SK-N-SH (cell line): ENCODE measurements around the gene NECTIN1. TPM values are rescaled to one million over a fixed set of nuclear protein-coding genes. Genes with fewer than 3 reads are reported as not detected.
A peak's percentile ranks its signal among the peaks of the same experiment; 100 is the strongest.

Experiments
- CTCF ChIA-PET: fragments of 300-600, 350-600 bp; formaldehyde crosslinking; extraction: SDS; loops from one replicate; lab custom pipeline; 2021; lab: Yijun Ruan, JAX
- POLR2A ChIA-PET: fragments of 350-600 bp; sonication (Branson Sonifier 250); formaldehyde crosslinking; extraction: SDS; loops from one replicate; lab custom pipeline; 2020; ENCODE audit warnings: antibody characterized with exemption, inconsistent platforms; lab: Yijun Ruan, JAX
- DNase-seq: peaks from one replicate; pipeline ENCODE4 v3.0.0; 2012
- H2AFZ ChIP-seq: fragments of 200-600 bp; sonication (generic); 2 replicates; pipeline ENCODE4 v1.8.1; 2016; ENCODE audit warnings: antibody characterized with exemption, mild to moderate bottlenecking, low read depth
- H3F3A ChIP-seq: fragments of 200-600 bp; sonication (generic); replicated peaks from 2 replicates; pipeline ENCODE3; 2016; ENCODE audit warnings: antibody characterized with exemption, mild to moderate bottlenecking; ENCODE audit not compliant: insufficient read depth
- H3K27ac ChIP-seq, 2 experiments: fragments of 200-500 bp in 1 of 2; fragments of 200-600 bp in 1 of 2; sonication (Bioruptor generic) in 1 of 2; sonication (generic), shearing (Covaris generic) in 1 of 2; 2 replicates each; pipeline versions ENCODE4 v1.5.1 to v1.6.1; 2014 to 2016; ENCODE audit warnings: low read depth in 2 of 2, inconsistent platforms in 1 of 2, low read length in 1 of 2, mild to moderate bottlenecking in 1 of 2, mixed read lengths in 1 of 2
- H3K27me3 ChIP-seq: fragments of 200-600 bp; sonication (generic), shearing (Covaris generic); 2 replicates; pipeline ENCODE4 v1.6.1; 2016; ENCODE audit warnings: mixed run types; ENCODE audit not compliant: insufficient read depth
- H3K36me3 ChIP-seq, 2 experiments: fragments of 200-500 bp in 1 of 2; fragments of 200-600 bp in 1 of 2; sonication (Bioruptor generic) in 1 of 2; sonication (generic) in 1 of 2; replicated peaks in 1 of 2; 2 replicates each; pipeline versions ENCODE3 to v1.5.1; 2014 to 2016; ENCODE audit warnings: low read length in 1 of 2, mild to moderate bottlenecking in 1 of 2; ENCODE audit not compliant: insufficient read depth in 2 of 2, control insufficient read depth in 1 of 2
- H3K4me1 ChIP-seq, 2 experiments: fragments of 200-500 bp in 1 of 2; fragments of 200-600 bp in 1 of 2; sonication (Bioruptor generic) in 1 of 2; sonication (generic), shearing (Covaris generic) in 1 of 2; 2 replicates each; pipeline versions ENCODE4 v1.5.1 to v1.6.1; 2014 to 2016; ENCODE audit warnings: low read depth in 1 of 2, low read length in 1 of 2, mixed run types in 1 of 2; ENCODE audit not compliant: insufficient read depth in 2 of 2, control insufficient read depth in 1 of 2
- H3K4me2 ChIP-seq: fragments of 200-600 bp; sonication (generic), shearing (Covaris generic); 2 replicates; pipeline ENCODE4 v1.6.1; 2017; ENCODE audit warnings: mixed run types
- H3K4me3 ChIP-seq, 2 experiments: fragments of 200-500 bp in 1 of 2; fragments of 200-600 bp in 1 of 2; sonication (Bioruptor generic) in 1 of 2; sonication (generic), shearing (Covaris generic) in 1 of 2; 2 replicates each; pipeline versions ENCODE4 v1.5.1 to v1.8.1; 2014 to 2016; ENCODE audit warnings: low read depth in 2 of 2, inconsistent platforms in 1 of 2, low read length in 1 of 2, mild to moderate bottlenecking in 1 of 2, mixed read lengths in 1 of 2, moderate library complexity in 1 of 2
- H3K79me2 ChIP-seq: fragments of 200-600 bp; sonication (generic); 2 replicates; pipeline ENCODE4 v1.8.1; 2017; ENCODE audit warnings: mild to moderate bottlenecking; ENCODE audit not compliant: insufficient read depth
- H3K9ac ChIP-seq: fragments of 200-600 bp; sonication (generic); 2 replicates; pipeline ENCODE4 v1.6.1; 2017; ENCODE audit warnings: mixed run types
- H3K9me2 ChIP-seq: fragments of 200-600 bp; sonication (generic); 2 replicates; pipeline ENCODE4 v1.6.1; 2017; ENCODE audit warnings: mixed run types
- H3K9me3 ChIP-seq: fragments of 200-600 bp; sonication (generic); 2 replicates; pipeline ENCODE4 v1.6.1; 2017; ENCODE audit warnings: mixed run types, mild to moderate bottlenecking, moderate library complexity
- H4K20me1 ChIP-seq: fragments of 200-600 bp; sonication (generic); 2 replicates; pipeline ENCODE4 v1.6.1; 2017; ENCODE audit warnings: mild to moderate bottlenecking, mixed run types; ENCODE audit not compliant: insufficient read depth
- CHD2 ChIP-seq: fragments of 150-350 bp; IDR thresholded peaks from 2 replicates; pipeline ENCODE4 v1.6.1; 2018; ENCODE audit warnings: low read length; ENCODE audit not compliant: partially characterized antibody
- ELF1 ChIP-seq: IDR thresholded peaks from 2 replicates; pipeline ENCODE4 v1.4.0; 2012
- EZH2phosphoT487 ChIP-seq: fragments of 200-600 bp; sonication (generic); IDR thresholded peaks from 2 replicates; pipeline ENCODE4 v1.6.1; 2017; ENCODE audit warnings: low read depth, mixed run types, mild to moderate bottlenecking, antibody characterized with exemption, moderate library complexity, borderline replicate concordance
- FOSL2 ChIP-seq: IDR thresholded peaks from 2 replicates; pipeline ENCODE4 v1.4.0; 2012; ENCODE audit warnings: low read depth, mild to moderate bottlenecking, moderate library complexity, borderline replicate concordance
- FOXJ3 ChIP-seq: sonication (generic); formaldehyde crosslinking; IDR thresholded peaks from 2 replicates; pipeline ENCODE4 v1.5.1; 2020; ENCODE audit warnings: mild to moderate bottlenecking, missing genetic modification reagents
- FOXM1 ChIP-seq: IDR thresholded peaks from 2 replicates; pipeline ENCODE4 v1.4.0; 2012; ENCODE audit warnings: low read depth, mild to moderate bottlenecking
- GABPA ChIP-seq: IDR thresholded peaks from 2 replicates; pipeline ENCODE4 v1.4.0; 2012; ENCODE audit warnings: low read depth, mild to moderate bottlenecking
- GATA2 ChIP-seq: sonication (generic); formaldehyde crosslinking; IDR thresholded peaks from 2 replicates; pipeline ENCODE4 v1.5.0; 2020; ENCODE audit warnings: mild to moderate bottlenecking, missing genetic modification reagents
- JUND ChIP-seq: IDR thresholded peaks from 2 replicates; pipeline ENCODE4 v1.4.0; 2012
- MEF2A ChIP-seq: IDR thresholded peaks from 2 replicates; pipeline ENCODE4 v1.4.0; 2012; ENCODE audit warnings: low read depth, borderline replicate concordance
- NFIC ChIP-seq: IDR thresholded peaks from 2 replicates; pipeline ENCODE4 v1.4.0; 2012; ENCODE audit warnings: borderline replicate concordance
- NRF1 ChIP-seq: IDR thresholded peaks from 2 replicates; pipeline ENCODE4 v1.6.1; 2012; ENCODE audit warnings: low read depth, mild to moderate bottlenecking, low read length
- POLR2AphosphoS5 ChIP-seq: IDR thresholded peaks from 2 replicates; pipeline ENCODE4 v1.6.1; 2012; ENCODE audit warnings: low read depth, low read length
- RAD21 ChIP-seq: IDR thresholded peaks from 2 replicates; pipeline ENCODE4 v1.6.1; 2012; ENCODE audit warnings: mild to moderate bottlenecking, low read length
- RCOR1 ChIP-seq: fragments of 150-350 bp; IDR thresholded peaks from 2 replicates; pipeline ENCODE4 v1.6.1; 2017; ENCODE audit warnings: antibody characterized with exemption, low read length
- RXRA ChIP-seq: IDR thresholded peaks from 2 replicates; pipeline ENCODE4 v1.4.0; 2012; ENCODE audit warnings: low read depth, mild to moderate bottlenecking, borderline replicate concordance
- SIN3A ChIP-seq: IDR thresholded peaks from 2 replicates; pipeline ENCODE4 v1.6.1; 2012; ENCODE audit warnings: low read depth, mild to moderate bottlenecking, low read length, moderate library complexity, borderline replicate concordance
- TAF1 ChIP-seq: IDR thresholded peaks from 2 replicates; pipeline ENCODE4 v1.6.1; 2012; ENCODE audit warnings: low read depth, mild to moderate bottlenecking, low read length, moderate library complexity, borderline replicate concordance
- TCF12 ChIP-seq: IDR thresholded peaks from 2 replicates; pipeline ENCODE4 v1.4.0; 2012
- WGBS: methylation state at CpG from one replicate; pipeline ENCODE4 v1.1.6; 2017; ENCODE audit warnings: low lambda C conversion rate; 5-methylcytosine and 5-hydroxymethylcytosine counted together
- polyA plus RNA-seq, 3 experiments: library from polyadenylated mRNA; depleted of rRNA; stranded (reverse); fragments of >200 nt; gene quantifications; 2 replicates each; pipeline ENCODE4 v1.2.3, GENCODE V29; 2012
- TF ChIP-seq, protein P1 (sequence below): fragments of 150-350 bp; IDR thresholded peaks from 2 replicates; pipeline ENCODE4 v1.6.1; 2017; ENCODE audit warnings: antibody characterized with exemption, low read length, low read depth, borderline replicate concordance
- TF ChIP-seq, protein P2 (sequence below): IDR thresholded peaks from 2 replicates; pipeline ENCODE4 v1.6.1; 2012; ENCODE audit warnings: mild to moderate bottlenecking, low read depth, low read length, moderate library complexity
- TF ChIP-seq, protein P3 (sequence below): fragments of 150-350 bp; IDR thresholded peaks from 2 replicates; pipeline ENCODE4 v1.6.1; 2016; ENCODE audit warnings: mild to moderate bottlenecking, low read depth, low read length
- TF ChIP-seq, protein P4 (sequence below): IDR thresholded peaks from 2 replicates; pipeline ENCODE4 v1.4.0; 2012; ENCODE audit warnings: low read depth
- TF ChIP-seq, protein P5 (sequence below): fragments of 200-600 bp; sonication (generic); IDR thresholded peaks from 2 replicates; pipeline ENCODE4 v1.6.1; 2017; ENCODE audit warnings: antibody characterized with exemption, mild to moderate bottlenecking, moderate library complexity
- TF ChIP-seq, protein P6 (sequence below): IDR thresholded peaks from 2 replicates; pipeline ENCODE4 v1.4.0; 2012; ENCODE audit warnings: low read depth, borderline replicate concordance

NECTIN1 gene
- polyA plus RNA-seq, 1 of the 3 experiments (the other 2 are of a cell fraction), result 9.1 TPM

DNA sequence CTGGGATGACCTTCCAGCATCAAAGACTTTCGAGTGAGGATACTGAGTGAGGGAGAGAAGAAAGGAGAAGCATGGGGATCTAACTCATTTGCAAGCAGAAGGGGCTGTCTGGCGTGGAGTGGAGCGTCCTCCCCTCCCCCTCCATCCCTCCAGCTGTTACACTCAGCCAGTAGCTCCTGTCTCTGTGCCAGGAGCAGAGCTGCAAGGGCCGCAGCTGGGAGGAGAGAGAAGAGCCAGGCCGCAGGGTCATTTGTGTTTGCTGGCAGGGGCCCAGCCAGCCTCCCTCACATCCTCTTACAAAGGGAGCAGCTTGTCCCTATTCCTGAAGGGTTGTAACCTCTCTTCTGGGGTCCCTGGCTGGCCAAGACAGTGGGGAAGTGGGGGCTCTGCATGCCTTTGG, 57.9 kb downstream of the NECTIN1 start:
- no peak overlapping the region for H2AFZ ChIP-seq
- H3K27ac ChIP-seq, result peak overlapping the region in 1 of 2 experiments; percentile 93; a peak in 2 of 4 replicates
- H3K79me2 ChIP-seq, result no peaks in the 10 kb centered on the region
- H3K9me3 ChIP-seq, result no peaks in the 10 kb centered on the region
- H3K4me2 ChIP-seq, result no peak overlapping the region
- ChIA-PET POLR2A (interaction anchor here (1.2 to 2.5 kb wide), 7 partner anchors 24 to 236 kb away, joined by 4 to 17 read pairs (median 5); partner anchors contain the start of gene NECTIN1), CTCF (interaction anchor here (0.7 to 7.1 kb wide), 12 partner anchors 12 to 437 kb away, joined by 3 to 44 read pairs (median 4); partner anchors contain the start of gene NECTIN1)
- peaks cover 0 to 4% of the 10 kb centered on the region in 2 experiments for H3K36me3 ChIP-seq
- H3F3A ChIP-seq, result no peaks in the 10 kb centered on the region
- WGBS, result 89% methylated on average over 1 of the region's 5 CpGs
- peak; percentile 87 for DNase-seq
- peaks cover 0 to 40% of the 10 kb centered on the region in 2 experiments; a peak in 1 of 4 replicates for H3K4me1 ChIP-seq
- H3K4me3 ChIP-seq, result no peak overlapping the region; a peak in 1 of 4 replicates
- no peaks in the 10 kb centered on the region for H3K9me2 ChIP-seq
- H3K27me3 ChIP-seq, result no peaks in the 10 kb centered on the region
- H4K20me1 ChIP-seq, result no peaks in the 10 kb centered on the region
- no peak overlapping the region for H3K9ac ChIP-seq
- TF ChIP-seq FOSL2 (no peak), NFIC (0 out of 2 replicates have a peak, but pooled peaks have one; percentile 26), GATA2 (CRISPR knock-in tag) (no peak), TCF12 (no peak; the same call in none of the 2 replicates), FOXM1 (no peak), RXRA (no peak), ELF1 (no peak), SIN3A (no peak), CHD2 (peak; percentile 94), MEF2A (no peak), RAD21 (peak; percentile 27; the same call in 1 of the 2 replicates), TAF1 (no peak), GABPA (no peak), FOXJ3 (peak; percentile 66; the same call in 1 of the 2 replicates), EZH2phosphoT487 (no peak), NRF1 (no peak), POLR2AphosphoS5 (no peak), RCOR1 (peak; percentile 70), JUND (no peak)
- TF ChIP-seq, protein P1, sequence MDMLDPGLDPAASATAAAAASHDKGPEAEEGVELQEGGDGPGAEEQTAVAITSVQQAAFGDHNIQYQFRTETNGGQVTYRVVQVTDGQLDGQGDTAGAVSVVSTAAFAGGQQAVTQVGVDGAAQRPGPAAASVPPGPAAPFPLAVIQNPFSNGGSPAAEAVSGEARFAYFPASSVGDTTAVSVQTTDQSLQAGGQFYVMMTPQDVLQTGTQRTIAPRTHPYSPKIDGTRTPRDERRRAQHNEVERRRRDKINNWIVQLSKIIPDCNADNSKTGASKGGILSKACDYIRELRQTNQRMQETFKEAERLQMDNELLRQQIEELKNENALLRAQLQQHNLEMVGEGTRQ, result no peak
- TF ChIP-seq, protein P2, sequence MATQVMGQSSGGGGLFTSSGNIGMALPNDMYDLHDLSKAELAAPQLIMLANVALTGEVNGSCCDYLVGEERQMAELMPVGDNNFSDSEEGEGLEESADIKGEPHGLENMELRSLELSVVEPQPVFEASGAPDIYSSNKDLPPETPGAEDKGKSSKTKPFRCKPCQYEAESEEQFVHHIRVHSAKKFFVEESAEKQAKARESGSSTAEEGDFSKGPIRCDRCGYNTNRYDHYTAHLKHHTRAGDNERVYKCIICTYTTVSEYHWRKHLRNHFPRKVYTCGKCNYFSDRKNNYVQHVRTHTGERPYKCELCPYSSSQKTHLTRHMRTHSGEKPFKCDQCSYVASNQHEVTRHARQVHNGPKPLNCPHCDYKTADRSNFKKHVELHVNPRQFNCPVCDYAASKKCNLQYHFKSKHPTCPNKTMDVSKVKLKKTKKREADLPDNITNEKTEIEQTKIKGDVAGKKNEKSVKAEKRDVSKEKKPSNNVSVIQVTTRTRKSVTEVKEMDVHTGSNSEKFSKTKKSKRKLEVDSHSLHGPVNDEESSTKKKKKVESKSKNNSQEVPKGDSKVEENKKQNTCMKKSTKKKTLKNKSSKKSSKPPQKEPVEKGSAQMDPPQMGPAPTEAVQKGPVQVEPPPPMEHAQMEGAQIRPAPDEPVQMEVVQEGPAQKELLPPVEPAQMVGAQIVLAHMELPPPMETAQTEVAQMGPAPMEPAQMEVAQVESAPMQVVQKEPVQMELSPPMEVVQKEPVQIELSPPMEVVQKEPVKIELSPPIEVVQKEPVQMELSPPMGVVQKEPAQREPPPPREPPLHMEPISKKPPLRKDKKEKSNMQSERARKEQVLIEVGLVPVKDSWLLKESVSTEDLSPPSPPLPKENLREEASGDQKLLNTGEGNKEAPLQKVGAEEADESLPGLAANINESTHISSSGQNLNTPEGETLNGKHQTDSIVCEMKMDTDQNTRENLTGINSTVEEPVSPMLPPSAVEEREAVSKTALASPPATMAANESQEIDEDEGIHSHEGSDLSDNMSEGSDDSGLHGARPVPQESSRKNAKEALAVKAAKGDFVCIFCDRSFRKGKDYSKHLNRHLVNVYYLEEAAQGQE, result no peak
- TF ChIP-seq, protein P3, sequence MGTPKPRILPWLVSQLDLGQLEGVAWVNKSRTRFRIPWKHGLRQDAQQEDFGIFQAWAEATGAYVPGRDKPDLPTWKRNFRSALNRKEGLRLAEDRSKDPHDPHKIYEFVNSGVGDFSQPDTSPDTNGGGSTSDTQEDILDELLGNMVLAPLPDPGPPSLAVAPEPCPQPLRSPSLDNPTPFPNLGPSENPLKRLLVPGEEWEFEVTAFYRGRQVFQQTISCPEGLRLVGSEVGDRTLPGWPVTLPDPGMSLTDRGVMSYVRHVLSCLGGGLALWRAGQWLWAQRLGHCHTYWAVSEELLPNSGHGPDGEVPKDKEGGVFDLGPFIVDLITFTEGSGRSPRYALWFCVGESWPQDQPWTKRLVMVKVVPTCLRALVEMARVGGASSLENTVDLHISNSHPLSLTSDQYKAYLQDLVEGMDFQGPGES, result no peak
- TF ChIP-seq, protein P4, sequence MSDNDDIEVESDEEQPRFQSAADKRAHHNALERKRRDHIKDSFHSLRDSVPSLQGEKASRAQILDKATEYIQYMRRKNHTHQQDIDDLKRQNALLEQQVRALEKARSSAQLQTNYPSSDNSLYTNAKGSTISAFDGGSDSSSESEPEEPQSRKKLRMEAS, result no peak
- TF ChIP-seq, protein P5, sequence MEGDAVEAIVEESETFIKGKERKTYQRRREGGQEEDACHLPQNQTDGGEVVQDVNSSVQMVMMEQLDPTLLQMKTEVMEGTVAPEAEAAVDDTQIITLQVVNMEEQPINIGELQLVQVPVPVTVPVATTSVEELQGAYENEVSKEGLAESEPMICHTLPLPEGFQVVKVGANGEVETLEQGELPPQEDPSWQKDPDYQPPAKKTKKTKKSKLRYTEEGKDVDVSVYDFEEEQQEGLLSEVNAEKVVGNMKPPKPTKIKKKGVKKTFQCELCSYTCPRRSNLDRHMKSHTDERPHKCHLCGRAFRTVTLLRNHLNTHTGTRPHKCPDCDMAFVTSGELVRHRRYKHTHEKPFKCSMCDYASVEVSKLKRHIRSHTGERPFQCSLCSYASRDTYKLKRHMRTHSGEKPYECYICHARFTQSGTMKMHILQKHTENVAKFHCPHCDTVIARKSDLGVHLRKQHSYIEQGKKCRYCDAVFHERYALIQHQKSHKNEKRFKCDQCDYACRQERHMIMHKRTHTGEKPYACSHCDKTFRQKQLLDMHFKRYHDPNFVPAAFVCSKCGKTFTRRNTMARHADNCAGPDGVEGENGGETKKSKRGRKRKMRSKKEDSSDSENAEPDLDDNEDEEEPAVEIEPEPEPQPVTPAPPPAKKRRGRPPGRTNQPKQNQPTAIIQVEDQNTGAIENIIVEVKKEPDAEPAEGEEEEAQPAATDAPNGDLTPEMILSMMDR, result no peak
- TF ChIP-seq, protein P6, sequence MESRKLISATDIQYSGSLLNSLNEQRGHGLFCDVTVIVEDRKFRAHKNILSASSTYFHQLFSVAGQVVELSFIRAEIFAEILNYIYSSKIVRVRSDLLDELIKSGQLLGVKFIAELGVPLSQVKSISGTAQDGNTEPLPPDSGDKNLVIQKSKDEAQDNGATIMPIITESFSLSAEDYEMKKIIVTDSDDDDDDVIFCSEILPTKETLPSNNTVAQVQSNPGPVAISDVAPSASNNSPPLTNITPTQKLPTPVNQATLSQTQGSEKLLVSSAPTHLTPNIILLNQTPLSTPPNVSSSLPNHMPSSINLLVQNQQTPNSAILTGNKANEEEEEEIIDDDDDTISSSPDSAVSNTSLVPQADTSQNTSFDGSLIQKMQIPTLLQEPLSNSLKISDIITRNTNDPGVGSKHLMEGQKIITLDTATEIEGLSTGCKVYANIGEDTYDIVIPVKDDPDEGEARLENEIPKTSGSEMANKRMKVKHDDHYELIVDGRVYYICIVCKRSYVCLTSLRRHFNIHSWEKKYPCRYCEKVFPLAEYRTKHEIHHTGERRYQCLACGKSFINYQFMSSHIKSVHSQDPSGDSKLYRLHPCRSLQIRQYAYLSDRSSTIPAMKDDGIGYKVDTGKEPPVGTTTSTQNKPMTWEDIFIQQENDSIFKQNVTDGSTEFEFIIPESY, result no peak
